ENCODE measurements around the gene FUT4. TPM values are rescaled to one million over a fixed set of nuclear protein-coding genes. Genes with fewer than 3 reads are reported as not detected.
"Not testable (repeated sequence)": the region's sequence is repeated elsewhere in the genome, so short reads cannot be mapped to it uniquely, and the experiment has no call there.

FUT4 gene
- total RNA-seq, 1 donor from 2014 or later: 1.4 TPM

DNA sequence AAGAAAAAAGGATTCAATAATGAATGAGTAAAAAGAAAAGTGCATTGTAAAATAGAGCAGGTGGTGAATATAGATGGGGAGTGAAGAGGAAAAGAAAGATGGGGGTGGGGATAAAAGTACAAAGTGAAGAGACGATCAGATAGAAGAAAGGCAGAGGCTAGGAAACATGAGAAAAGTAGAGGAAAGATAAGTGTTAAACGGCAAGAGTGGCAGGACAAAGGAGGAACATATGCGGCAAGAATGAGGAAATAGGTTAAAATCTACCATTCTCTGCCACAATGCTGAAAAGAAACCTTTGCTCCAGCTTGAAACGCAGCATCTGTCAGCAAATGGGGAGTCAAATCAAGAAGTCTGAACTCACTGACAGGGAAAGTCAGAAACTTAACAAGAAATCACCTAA is 6.8 kb downstream of the FUT4 start:
- Histone ChIP-seq H3K27me3 (ENCODE audit: low read depth) (no peaks in the 10 kb centered on the region), H3K27ac (replicated peaks) (no peak overlapping the region), H3K9me3 (replicated peaks) (no peaks in the 10 kb centered on the region), H3K4me3 (no peak overlapping the region), H3K36me3 (no peaks in the 10 kb centered on the region), H3K4me1 (peaks cover 41% of the 10 kb centered on the region)
- no peak for DNase-seq
- intact Hi-C loops (cut with micrococcal nuclease): no loop called here
- TF ChIP-seq, protein P1, sequence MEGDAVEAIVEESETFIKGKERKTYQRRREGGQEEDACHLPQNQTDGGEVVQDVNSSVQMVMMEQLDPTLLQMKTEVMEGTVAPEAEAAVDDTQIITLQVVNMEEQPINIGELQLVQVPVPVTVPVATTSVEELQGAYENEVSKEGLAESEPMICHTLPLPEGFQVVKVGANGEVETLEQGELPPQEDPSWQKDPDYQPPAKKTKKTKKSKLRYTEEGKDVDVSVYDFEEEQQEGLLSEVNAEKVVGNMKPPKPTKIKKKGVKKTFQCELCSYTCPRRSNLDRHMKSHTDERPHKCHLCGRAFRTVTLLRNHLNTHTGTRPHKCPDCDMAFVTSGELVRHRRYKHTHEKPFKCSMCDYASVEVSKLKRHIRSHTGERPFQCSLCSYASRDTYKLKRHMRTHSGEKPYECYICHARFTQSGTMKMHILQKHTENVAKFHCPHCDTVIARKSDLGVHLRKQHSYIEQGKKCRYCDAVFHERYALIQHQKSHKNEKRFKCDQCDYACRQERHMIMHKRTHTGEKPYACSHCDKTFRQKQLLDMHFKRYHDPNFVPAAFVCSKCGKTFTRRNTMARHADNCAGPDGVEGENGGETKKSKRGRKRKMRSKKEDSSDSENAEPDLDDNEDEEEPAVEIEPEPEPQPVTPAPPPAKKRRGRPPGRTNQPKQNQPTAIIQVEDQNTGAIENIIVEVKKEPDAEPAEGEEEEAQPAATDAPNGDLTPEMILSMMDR (IDR thresholded peaks at IDR 0.05; ENCODE audit: borderline replicate concordance): no peak

DNA sequence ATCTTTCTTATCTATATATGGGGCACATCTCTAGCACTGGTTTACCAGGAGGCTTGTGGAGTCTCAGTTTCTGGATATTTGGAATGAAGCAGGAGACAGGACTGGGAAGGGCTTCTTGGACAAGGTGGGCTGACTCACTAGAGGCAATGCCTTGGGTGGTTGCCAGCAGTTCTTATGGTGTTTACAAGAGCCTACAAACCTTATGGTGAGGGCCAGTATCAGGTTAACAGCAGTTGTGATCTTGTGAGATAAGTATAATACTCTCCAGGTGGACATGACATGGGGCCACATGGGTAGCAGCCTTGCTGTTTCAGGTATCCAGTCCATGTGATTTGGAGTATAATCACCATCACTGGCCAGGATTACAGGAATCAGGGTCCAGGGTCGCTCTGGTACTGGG is 10.2 kb downstream of the FUT4 start:
- no peak for DNase-seq
- Histone ChIP-seq H3K9me3 (replicated peaks) (no peaks in the 10 kb centered on the region), H3K27ac (replicated peaks) (no peak overlapping the region), H3K4me3 (no peak overlapping the region), H3K36me3 (no peaks in the 10 kb centered on the region), H3K27me3 (ENCODE audit: low read depth) (no peaks in the 10 kb centered on the region), H3K4me1 (peaks cover 6% of the 10 kb centered on the region)
- intact Hi-C loops (cut with micrococcal nuclease): no loop called here
- TF ChIP-seq, protein P1 (IDR thresholded peaks at IDR 0.05; ENCODE audit: borderline replicate concordance): no peak

DNA sequence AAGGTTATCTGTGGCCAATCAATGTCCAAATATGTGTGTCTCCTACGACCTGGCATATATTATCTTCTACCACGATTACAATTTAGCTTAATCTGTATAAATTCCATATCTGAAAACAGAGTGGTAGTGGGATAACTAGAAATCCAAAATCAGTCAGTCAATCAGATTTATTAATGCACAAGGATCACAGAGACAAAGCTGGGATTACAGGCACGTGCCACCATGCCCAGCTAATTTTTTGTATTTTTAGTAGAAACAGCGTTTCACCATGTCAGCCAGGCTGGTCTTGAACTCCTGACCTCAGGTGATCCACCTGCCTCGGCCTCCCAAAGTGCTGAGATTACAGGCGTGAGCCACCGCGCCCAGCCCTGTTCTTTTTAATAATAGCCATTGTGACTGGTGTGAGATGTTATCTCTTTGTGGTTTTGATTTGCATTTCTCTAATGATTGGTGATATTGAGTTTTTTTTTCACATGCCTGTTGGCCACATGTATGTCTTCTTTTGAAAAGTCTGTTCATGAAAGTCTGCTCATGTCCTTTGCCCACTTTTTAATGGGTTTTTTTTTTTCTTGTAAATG is 12.1 kb downstream of the FUT4 start:
- H3K4me3 ChIP-seq; H3K36me3 ChIP-seq; DNase-seq; intact Hi-C loops (cut with micrococcal nuclease); H3K4me1 ChIP-seq; H3K27ac ChIP-seq (replicated peaks); H3K9me3 ChIP-seq (replicated peaks); H3K27me3 ChIP-seq (ENCODE audit: low read depth): not testable (repeated sequence)

DNA sequence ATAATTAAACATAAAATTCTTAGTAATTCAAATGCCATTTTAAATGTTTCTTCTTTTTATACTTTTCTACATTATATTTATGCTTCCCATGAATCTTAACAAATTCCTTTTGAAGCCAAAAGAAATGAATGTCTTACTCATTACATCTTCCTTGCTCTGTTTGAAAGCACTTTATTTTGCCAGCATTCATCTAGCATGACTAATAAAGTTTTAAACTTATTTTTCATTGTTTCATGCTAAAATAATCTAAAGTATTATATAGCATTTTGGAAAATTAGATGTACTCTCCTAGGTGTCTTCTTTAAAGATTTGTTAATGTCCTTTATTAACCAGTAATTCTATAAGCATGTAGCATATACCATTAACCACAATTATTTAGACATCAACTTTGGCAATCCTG is 13.7 kb downstream of the FUT4 start:
- Histone ChIP-seq H3K27ac (replicated peaks) (no peak overlapping the region), H3K4me1 (no peaks in the 10 kb centered on the region), H3K27me3 (ENCODE audit: low read depth) (no peaks in the 10 kb centered on the region), H3K9me3 (replicated peaks) (no peaks in the 10 kb centered on the region), H3K4me3 (no peak overlapping the region), H3K36me3 (no peaks in the 10 kb centered on the region)
- TF ChIP-seq, protein P1 (IDR thresholded peaks at IDR 0.05; ENCODE audit: borderline replicate concordance): no peak
- DNase-seq: no peak
- intact Hi-C loops (cut with micrococcal nuclease): no loop called here

DNA sequence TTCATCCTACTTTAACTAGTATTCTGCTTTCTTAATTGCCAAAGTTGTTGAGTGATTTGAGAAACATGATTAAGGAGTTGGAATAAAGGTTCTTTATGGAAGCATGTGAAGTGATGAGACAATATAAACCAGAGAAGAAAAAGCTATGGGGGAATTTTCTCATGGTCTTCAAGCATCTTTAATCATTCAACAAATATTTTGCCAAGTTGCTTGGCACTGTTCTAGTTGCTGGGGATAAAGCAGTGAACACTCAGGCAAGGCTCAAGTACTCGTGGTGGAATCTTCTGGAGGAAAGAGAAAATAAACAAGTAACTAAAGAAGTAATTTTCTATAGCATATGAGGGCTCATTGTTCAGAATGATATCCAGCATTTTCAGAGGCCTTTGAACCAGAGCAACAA is 14.3 kb downstream of the FUT4 start:
- intact Hi-C loops (cut with micrococcal nuclease): no loop called here
- no peak overlapping the region for H3K4me3 ChIP-seq
- no peak for DNase-seq
- no peaks in the 10 kb centered on the region for H3K27me3 ChIP-seq (ENCODE audit: low read depth)
- no peak overlapping the region for H3K27ac ChIP-seq (replicated peaks)
- no peaks in the 10 kb centered on the region for H3K36me3 ChIP-seq
- TF ChIP-seq, protein P1 (IDR thresholded peaks at IDR 0.05; ENCODE audit: borderline replicate concordance): no peak
- no peaks in the 10 kb centered on the region for H3K9me3 ChIP-seq (replicated peaks)
- peaks cover under 1% of the 10 kb centered on the region for H3K4me1 ChIP-seq

DNA sequence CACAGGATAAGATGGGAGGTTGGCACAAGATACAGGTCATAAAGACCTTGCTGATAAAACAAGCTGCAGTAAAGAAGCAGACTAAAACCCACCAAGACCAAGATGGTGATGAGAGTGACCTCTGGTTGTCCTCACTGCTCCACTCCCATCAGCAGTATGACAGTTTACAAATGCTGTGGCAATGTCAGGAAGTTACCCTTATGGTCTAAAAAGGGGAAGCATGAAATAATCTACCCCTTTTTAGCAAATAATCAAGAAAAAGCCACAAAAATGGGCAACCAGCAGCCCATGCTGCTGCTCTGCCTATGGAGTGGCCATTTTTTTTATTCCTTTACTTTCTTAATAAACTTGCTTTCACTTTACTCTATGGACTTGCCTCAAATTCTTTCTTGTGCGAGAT is 14.7 kb downstream of the FUT4 start:
- H3K27ac ChIP-seq (replicated peaks): no peak overlapping the region
- H3K27me3 ChIP-seq (ENCODE audit: low read depth): no peaks in the 10 kb centered on the region
- no peak for DNase-seq
- no peak overlapping the region for H3K4me3 ChIP-seq
- peaks cover 5% of the 10 kb centered on the region for H3K4me1 ChIP-seq
- intact Hi-C loops (cut with micrococcal nuclease): no loop called here
- H3K36me3 ChIP-seq: no peaks in the 10 kb centered on the region
- H3K9me3 ChIP-seq (replicated peaks): no peaks in the 10 kb centered on the region
- TF ChIP-seq, protein P1 (IDR thresholded peaks at IDR 0.05; ENCODE audit: borderline replicate concordance): no peak

Measured in left ventricle myocardium inferior (tissue), 1 donor.